ENCODE results near the gene HNRNPL.
"Not testable (repeated sequence)": the region's sequence is repeated elsewhere in the genome, so short reads cannot be mapped to it uniquely, and the experiment has no call there.

The HNRNPL gene

DNA sequence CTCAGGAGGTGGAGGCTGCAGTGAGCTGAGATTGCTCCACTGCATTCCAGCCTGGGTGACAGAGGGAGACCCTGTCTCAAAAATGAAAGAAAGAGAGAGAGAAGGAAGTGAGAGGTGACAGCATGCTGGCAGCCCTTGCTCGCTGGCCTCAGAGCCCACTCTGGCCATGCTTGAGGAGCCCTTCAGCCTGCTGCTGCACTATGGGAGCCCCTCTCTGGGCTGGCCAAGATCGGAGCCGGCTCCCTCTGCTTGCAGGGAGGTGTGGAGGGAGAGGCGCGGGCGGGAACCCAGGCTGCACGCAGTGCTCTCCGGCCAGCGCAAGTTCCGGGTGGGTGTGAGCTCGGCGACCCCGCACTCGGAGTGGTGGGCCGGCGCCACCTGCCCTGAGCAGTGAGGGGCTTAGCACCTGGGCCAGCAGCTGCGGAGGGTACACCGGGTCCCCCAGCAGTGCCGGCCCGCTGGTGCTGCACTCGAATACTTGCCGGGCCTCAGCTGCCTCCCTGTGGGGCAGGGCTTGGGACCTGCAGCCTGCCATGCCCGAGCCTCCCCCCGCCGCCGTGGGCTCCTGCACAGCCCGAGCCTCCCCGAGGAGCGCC, 28.5 kb downstream of the HNRNPL start:
- DNase-seq, result not testable (repeated sequence)

DNA sequence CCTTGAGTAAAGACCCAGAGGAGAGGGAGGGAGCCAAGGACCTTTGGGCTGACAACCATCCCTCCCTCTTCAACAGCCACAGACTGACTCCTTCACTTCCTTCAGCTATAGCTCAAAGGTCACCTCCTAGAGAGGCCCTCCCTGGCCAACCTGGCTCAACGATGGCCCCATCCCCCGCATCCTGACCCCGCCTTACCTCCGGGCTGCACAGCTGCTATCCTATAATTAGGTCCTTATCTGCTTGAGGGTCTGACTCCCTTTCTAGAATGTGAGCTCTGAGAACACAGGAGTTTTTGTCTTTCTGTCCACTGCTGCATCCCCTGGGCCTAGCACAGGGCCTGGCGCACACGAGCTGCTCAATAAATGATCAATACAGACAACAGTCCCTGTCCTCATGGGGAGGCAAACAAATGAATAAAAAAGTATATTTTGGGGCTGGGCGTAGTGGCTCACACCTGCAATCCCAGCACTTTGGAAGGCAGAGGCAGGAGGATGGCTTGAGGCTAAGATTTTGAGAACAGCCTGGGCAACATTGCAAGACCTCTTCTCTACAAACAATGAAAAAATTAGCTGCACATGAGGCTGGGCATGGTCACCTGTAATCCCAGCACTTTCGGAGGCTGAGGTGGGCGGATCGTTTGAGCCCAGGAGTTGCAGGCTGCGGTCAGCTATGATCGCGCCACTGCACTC, 30.4 kb downstream of the HNRNPL start:
- DNase-seq, result no peak

DNA sequence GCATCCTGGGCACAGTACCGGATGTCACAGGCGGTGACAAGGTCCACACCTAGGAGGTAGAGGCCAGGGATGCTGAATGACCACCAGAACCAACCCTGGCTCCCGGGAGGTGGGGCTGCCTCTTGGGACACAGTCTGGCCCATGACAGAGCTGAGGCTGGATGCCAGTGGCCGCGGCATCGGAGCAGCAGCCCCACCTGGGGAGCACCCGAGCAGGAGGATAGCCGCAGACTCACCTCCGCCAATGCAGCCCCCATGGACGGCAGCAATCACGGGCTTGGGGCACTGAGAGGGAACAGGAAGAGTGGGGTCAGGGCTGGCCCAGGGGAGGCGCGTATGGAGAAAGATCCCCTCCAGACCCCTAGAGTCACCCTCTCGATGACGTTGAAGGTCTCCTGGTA, 32.7 kb downstream of the HNRNPL start:
- no peak for DNase-seq

DNA sequence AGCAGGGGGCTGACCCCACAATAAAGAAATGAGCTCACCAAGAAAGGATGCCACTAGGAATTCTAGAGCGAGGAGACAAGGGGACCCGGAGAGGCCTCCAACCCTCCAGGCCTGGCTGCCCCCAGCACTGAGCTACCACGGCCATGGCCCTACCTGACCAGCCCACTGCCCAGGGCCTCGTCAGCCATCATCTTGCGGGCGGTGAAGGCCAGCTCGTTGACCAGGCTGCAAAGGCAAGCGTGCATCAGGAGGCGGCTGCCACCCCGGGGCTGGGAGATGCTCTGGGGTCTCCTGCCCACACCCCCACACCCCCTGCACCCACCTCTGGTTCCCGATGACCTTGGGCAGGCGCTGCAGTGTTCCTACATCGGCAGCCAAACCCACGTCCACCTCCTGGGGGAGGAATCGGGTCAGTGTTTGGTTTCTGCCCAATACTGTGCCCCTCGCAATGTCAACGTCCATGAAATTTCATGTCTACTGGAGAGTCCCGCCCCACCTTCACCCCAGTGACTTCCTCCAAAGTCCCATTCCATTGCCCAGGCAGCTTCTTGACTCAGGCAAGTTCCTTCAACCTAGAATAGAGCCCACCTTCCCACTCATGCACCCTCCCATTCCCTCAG, 33.5 kb downstream of the HNRNPL start:
- no peak for DNase-seq

DNA sequence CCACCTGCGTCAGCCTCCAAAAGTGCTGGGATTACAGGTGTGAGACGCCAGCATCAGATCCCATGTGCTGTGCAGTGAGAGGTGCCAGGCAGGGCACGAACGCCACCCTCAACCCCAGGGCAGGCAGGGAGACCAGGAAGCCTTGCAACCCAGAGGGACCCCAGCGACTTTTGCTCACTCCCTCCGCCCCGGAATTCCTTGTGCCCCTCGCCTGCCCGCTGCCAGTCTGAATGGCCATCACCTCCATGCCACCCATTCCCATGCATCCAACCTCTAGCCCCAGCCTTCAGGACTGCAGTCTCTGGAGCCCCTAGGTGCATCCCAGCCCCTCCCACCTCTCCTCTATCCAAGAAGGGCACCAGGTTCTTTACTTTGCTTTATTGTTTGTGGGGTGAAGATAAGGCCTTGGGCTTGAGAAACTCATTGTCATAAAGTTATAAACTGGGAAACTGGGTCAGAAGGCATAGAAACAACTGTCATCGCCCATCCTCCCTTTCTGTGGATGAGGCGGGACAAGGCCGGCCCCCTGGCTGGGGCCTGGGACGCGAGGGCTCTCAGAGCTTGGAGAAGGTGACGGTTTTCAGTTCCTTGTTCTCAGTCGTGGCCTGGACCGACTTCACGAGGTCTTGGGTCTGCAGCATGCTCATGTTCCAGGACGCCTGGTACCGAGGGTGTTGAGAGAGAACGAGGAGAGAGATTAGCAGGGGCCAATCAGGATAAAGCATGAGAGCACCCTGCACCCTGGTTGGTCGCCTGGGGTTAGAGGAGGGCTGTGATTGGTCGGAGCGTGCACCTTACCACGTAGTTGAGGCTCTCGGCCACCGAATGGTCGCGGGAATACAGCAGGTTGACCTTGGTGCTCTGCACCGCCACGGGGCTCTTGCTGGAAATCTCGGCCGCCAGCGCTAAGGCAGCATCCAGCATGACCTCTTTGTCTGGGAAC, 34.5 kb downstream of the HNRNPL start:
- DNase-seq, result peak; percentile 50

DNA sequence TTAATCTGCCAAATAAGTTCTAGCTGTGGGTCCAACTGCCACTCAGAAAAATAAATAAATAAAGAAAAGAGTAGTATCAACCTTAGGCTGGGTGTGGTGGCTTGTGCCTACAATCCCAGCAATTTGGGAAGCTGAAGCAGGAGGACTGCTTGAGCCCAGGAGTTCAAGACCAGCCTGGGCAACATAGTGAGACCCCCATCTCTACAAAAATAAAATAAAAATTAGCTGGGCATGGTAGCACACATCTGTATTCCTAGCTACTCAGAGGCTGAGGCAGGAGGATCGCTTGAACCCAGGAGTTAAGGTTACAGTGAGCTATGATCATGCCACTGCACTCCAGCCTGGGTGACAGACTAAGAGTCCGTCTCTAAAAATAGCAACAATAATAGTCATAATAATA, 35.9 kb downstream of the HNRNPL start:
- not testable (repeated sequence) for DNase-seq

DNA sequence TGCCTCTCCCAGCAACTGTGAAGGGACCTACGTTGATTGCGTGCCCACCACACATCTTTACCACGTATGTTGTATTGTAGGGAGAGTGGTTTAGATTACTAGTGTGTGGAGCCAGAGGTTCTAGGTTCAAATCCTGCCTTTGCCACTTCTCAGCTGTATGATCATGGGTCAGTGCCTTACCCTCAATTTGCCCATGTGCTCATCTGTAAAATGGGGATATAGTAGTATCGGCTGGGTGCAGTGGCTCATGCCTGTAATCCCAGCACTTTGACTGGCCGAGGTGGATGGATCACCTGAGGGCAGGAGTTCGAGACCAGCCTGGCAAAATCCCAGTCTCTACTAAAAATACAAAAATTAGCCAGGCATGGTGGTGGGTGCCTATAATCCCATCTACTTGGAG, 36.5 kb downstream of the HNRNPL start:
- DNase-seq, result no peak

DNA sequence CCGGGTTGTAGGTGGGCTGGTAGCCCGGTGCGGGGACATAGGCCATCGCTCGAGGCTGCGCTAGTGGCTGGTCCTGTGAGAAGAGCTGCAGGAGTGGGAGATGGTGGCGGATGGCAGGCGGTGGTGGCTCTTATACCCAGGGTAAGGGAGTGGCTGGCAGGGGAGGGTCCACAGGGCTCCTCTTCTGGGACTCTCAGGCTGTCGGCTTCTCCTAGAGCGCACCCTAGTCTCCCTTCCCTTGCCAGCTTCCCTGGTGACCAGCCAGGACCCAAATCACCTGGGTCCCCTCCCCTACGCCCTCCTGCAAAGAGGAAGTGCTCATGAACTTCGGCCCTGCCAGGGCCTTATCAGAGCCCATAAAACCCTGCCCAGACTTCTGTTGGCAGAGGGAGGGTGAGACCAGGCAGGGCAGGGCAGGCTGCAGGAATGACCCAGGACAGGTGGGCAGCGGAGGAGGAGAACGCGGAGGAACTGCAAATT, 36.9 kb downstream of the HNRNPL start, which contains the start of gene LGALS4:
LGALS4 (minus strand) TSS at position 105 of the 480 bp plus-strand sequence; CDS start at position 46, 59 bp downstream.
- no peak for DNase-seq

DNA sequence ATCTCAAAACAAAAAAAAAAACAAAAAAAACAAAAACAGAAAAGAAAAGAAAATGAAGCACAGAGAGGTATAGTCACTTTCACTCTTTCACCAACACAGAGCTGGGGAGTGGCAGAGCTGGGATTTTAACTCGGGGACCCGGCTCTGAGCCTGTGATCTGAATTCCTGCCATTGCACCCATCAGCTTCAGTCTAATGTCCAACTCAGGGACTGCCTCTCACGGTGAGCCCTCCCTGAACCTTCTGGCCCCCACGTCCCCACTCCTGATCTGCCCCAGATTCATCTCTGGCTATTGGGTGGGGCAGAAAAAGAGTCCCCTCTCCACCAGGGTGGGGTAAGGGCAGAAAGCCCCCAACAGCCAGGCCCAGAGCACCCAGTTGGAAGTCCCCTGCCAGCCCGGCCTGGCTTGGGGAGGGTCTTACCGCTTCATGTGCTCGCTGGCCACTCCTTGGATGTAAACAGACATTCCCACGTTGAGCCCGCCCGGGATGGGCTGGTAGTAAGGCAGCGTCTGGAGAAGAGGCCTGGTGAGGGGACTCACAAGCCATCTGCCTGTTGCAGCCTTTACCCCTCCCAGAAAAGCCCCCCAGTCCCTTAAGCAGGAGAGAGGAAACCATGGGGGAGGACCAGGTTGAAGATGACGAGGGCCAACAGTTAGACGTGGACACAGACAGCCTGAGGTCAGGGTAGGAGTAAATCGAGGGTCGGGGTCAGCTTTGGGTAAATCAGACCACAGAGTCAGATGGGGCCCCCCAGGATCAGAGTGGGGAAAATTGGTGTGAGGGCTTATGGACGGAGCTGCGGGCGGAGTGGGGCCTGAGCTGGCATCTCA, 37.6 kb downstream of the HNRNPL start:
- no peak for DNase-seq

DNA sequence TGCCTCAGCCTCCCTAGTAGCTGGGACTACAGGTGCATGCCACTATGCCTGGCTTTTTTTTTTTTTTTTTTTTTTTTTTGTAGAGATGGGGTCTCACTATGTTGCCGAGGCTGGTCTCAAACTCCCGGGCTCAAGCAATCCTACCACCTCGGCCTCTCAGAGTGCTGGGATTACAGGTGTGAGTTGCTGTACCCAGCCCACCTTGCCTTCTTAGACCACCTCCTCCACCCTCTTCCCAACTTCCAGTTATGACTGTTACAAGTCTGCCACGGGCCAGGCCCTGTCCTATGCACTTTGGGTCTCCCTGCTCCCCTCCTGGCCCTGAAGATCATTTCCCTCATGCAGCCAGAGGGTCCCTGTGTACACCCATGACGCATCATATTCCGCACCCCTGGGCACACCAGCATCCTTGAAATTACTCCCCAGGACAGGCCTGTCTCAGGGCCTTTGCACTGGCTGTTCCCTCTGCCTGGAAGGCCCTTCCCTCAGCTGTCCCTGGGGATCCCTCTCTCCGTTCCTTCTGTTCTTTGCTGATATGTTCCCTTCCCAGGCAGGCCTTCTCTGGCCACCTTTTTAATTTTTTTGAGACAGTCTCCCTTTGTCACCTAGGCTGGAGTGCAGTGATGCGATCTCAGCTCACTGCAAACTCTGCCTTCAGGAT, 40.1 kb downstream of the HNRNPL start:
- DNase-seq, result no peak

DNA sequence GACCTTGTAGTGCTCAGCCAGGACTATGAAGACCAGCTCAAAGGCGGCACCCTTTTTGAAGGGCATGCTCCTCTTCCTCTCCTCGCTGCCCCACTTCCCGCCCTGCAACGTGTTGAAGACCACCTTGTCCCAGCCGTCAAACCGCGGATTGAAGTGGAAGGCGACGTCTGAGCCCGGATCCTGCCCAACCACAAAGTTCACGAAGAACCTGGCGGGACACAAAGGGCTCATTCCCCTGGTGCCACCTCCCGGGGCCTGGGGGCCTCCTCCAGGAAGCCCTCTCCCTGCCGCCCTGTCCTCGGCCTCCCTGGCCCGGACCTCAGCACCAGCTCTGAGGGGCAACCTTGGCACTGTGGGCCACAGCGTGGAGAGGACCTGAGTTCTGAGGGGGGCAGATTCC, 41.0 kb downstream of the HNRNPL start:
- DNase-seq, result no peak

DNA sequence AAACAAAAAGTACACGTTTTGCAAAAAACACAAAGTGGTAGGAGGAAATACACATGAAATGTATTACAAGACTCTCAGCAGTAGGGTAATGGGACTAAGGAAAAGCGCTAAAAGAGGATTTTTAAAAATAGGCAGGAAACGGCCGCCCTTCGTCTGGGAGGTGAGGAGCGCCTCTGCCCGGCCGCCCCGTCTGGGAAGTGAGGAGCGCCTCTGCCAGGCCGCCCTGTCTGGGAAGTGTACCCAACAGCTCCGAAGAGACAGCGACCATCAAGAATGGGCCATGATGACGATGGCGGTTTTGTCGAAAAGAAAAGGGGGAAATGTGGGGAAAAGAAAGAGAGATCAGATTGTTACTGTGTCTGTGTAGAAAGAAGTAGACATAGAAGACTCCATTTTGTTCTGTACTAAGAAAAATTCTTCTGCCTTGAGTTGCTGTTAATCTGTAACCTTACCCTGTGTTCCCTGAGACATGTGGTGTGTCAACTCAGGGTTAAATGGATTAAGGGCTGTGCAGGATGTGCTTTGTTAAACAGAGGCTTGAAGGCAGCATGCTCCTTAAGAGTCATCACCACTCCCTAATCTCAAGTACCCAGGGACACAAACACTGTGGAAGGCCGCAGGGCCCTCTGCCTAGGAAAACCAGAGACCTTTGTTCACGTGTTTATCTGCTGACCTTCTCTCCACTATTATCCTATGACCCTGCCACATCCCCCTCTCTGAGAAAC, 42.2 kb downstream of the HNRNPL start:
- DNase-seq, result not testable (repeated sequence)

DNA sequence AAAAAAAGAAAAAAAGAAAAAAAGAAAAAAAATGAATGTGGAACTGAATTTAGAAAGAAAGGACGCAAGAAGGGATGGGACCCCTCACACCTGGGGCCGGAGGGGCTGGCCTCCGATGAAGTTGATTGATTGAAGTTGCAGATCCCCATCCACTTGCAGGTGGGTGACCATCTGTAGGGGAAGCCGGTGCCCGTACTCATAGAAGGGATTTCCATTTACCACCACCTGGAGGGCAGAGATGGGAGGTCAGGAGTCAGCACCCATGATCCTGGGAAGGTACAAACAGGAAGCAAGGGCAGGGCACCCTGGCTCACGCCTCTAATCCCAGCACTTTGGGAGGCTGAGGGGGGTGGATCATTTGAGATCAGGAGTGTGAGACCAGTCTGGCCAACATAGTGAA, 43.4 kb downstream of the HNRNPL start:
- DNase-seq, result no peak

DNA sequence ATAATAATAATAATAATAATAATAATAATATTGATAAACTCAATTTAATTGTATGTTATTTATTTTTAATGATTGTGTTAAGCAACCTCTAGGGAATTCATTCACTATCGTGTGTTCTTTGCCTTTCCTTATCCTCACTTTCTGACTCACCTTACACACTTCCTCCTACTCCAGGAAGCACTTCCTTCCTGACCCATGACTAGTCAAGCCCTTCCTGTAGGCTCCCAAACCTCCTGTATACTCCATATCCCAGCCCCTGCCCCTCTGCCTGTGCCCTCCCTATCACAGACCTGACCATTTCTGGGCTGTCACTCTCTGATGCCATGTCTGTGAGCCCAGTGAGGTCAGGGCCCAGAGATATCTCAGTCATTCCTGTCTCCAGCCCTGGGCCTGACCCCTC, 44.6 kb downstream of the HNRNPL start:
- DNase-seq, result no peak

DNA sequence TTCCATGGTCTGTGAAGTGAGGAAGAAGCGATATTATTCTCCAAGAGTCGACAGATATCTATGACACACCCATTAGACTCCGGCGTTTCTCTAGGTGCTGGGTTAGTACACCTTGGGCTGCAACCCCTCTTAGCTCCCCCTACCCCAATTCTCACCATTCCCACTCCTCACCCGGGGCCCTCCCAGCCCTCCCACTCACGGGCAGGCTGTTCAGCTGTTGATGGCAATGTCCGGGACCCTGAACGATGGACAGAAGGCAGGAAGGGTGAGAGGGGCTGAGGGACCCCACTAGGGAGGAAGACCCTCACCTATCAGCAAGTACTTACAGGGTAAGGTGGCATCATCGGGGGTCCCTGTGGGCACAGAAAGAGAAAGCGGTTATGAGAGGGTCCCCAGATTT, 46.2 kb downstream of the HNRNPL start:
- no peak for DNase-seq

DNA sequence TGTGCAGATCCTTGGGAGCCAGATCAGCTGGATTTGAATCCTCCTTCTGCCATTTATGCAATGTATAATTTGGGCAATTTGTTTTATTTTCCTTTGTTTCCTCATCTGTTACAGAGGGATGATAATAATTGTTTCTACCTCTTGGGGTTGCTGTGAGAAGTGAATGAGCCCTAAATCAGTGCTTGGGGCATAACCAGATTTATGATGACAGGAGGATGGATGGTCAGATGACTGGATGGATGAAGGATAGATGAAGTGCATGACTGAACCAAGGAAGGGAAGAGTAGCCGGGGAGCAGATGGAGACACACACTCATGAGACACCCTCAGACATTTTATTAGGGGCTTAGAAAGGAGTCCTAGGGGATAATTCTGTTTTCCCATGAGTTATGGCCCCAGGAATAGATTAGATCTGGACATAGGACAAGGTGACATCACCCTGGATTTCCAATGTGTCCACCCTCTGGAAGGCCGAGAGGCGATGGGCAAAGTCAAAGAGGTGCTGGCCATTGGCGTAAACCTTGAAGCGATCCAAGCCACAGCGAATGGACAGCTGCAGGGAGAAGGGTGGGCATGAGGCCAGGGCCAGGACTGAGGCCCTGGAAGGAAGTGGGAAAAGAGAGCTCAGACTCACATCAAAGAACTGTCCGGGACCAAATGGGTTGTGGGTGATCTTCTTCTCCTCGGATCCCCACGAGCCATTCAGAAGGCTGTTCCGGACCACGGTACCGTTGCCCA, 48.3 kb downstream of the HNRNPL start:
- no peak for DNase-seq

DNA sequence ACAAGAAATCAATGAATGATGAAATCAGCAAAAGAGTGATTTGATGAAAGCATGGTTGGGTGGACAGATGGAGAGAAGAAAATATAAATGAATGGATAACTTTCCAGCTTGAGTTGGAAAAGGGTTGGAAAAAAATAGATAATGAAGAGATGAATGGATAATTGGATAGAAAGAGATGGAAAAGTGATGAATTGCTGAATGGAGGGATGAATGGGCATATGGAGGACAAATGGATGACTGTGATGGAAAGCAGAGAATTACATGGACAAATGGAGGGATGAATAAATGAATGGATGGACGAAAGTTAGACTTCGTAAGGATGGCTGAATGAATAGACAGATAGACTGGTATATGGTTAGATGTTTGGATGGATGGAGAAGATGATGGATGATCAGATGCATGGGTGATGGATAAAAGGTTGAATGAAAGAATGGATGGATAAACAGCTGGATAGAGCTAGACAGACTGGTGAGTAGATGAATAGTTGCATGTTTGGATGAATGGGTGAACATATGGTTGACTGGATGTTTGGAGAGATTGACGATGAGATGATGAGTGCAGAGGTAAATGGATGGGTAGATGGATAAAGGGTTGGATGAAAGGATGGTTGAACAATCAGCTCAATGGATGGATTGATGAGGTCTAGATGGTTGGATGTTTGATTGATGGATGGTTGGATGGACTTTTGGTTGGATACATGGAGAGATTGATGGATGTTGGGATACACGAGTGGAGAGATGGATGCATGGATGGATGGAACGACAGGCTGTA, 49.0 kb downstream of the HNRNPL start:
- no peak for DNase-seq

DNA sequence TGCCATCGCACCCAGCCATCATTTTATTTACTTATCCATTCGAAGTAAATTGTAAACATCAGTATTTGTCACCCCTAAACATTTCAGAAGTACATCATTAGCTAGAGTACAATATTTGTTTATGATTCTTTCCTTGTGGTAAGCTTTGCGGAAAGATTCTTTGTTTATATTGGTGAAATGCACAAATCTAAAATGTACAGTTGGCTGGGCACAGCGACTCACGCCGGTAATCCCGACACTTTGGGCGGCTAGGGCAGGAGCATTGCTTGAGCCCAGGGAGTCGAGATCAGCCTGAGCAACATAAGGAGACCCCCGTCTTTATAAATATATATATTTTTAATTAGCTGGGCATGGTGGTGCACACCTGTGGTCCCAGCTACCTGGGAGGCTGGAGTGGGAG, 50.7 kb downstream of the HNRNPL start:
- no peak for DNase-seq

DNA sequence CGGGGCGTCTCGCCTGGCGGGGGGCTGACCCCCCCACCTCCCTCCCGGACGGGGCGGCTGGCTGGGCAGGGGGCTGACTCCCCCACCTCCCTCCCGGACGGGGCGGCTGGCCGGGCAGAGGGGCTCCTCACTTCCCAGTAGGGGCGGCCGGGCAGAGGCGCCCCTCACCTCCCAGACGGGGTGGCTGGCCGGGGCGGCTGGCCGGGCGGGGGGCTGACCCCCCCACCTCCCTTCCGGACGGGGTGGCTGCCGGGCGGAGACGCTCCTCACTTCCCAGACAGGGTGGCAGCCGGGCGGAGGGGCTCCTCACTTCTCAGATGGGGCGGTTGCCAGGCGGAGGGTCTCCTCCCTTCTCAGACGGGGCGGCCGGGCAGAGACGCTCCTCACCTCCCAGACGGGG, 52.0 kb downstream of the HNRNPL start:
- DNase-seq, result not testable (repeated sequence)
